HepG2 (cell line): ENCODE results near the gene C11orf91. TPM values are rescaled to one million over a fixed set of nuclear protein-coding genes. Genes with fewer than 3 reads are reported as not detected.
A peak's percentile ranks its signal among the peaks of the same experiment; 100 is the strongest.

Experiments
- BORCS8-MEF2B ChIP-seq: sonication (generic); formaldehyde crosslinking; IDR thresholded peaks from 2 replicates; pipeline ENCODE4 v1.8.0; 2022; ENCODE audit warnings: mild to moderate bottlenecking, missing genetic modification reagents
- CBX2 ChIP-seq, 2 experiments: fragments of 200-600 bp in 1 of 2; sonication (generic); formaldehyde crosslinking in 1 of 2; IDR thresholded peaks; 2 replicates each; pipeline versions ENCODE4 v1.7.0 to v1.8.1; 2018 to 2022; ENCODE audit warnings: low read depth in 2 of 2, low read length in 1 of 2, mild to moderate bottlenecking in 1 of 2, missing genetic modification reagents in 1 of 2
- DZIP1 ChIP-seq: sonication (generic); formaldehyde crosslinking; IDR thresholded peaks from 2 replicates; pipeline ENCODE4 v1.5.0; 2020; ENCODE audit warnings: mild to moderate bottlenecking, missing genetic modification reagents
- FOXM1 ChIP-seq: sonication (generic); formaldehyde crosslinking; IDR thresholded peaks from 2 replicates; pipeline ENCODE4 v1.5.0; 2020; ENCODE audit warnings: missing genetic modification reagents
- HNF4A ChIP-seq: sonication (generic); formaldehyde crosslinking; IDR thresholded peaks from 2 replicates; pipeline ENCODE4 v1.4.0; 2020; ENCODE audit warnings: missing genetic modification reagents
- LBX2 ChIP-seq: sonication (generic); formaldehyde crosslinking; IDR thresholded peaks from 2 replicates; pipeline ENCODE4 v1.5.0; 2020; ENCODE audit warnings: missing genetic modification reagents, mild to moderate bottlenecking, borderline replicate concordance
- LRRFIP1 ChIP-seq: sonication (generic); formaldehyde crosslinking; conservative IDR thresholded peaks from 2 replicates; pipeline ENCODE4 v1.4.0; 2020; ENCODE audit warnings: missing genetic modification reagents
- MTF1 ChIP-seq: sonication (generic); formaldehyde crosslinking; IDR thresholded peaks from 2 replicates; pipeline ENCODE4 v1.5.0; 2020; ENCODE audit warnings: missing genetic modification reagents
- PAXIP1 ChIP-seq: sonication (generic); formaldehyde crosslinking; conservative IDR thresholded peaks from 2 replicates; pipeline ENCODE4 v1.4.0; 2020; ENCODE audit warnings: mild to moderate bottlenecking, missing genetic modification reagents, moderate library complexity
- SP5 ChIP-seq: IDR thresholded peaks from 2 replicates; pipeline ENCODE4 v1.6.1; 2016; ENCODE audit warnings: low read depth, borderline replicate concordance
- TOPORS ChIP-seq: sonication (generic); formaldehyde crosslinking; IDR thresholded peaks from 2 replicates; pipeline ENCODE4 v1.8.0; 2023; ENCODE audit warnings: mild to moderate bottlenecking, missing genetic modification reagents
- ZFP36L1 ChIP-seq: sonication (generic); formaldehyde crosslinking; IDR thresholded peaks from 2 replicates; pipeline ENCODE4 v1.8.0; 2022; ENCODE audit warnings: mild to moderate bottlenecking, missing genetic modification reagents, moderate library complexity
- ZNF124 ChIP-seq: sonication (generic); formaldehyde crosslinking; IDR thresholded peaks from 2 replicates; pipeline ENCODE4 v1.4.0; 2020; ENCODE audit warnings: missing genetic modification reagents
- ZNF17 ChIP-seq: sonication (generic); formaldehyde crosslinking; IDR thresholded peaks from 2 replicates; pipeline ENCODE4 v1.5.0; 2020; ENCODE audit warnings: mild to moderate bottlenecking, missing genetic modification reagents
- ZNF331 ChIP-seq: sonication (generic); formaldehyde crosslinking; IDR thresholded peaks from 2 replicates; pipeline ENCODE4 v1.4.0; 2020; ENCODE audit warnings: missing genetic modification reagents
- ZNF335 ChIP-seq: sonication (generic); formaldehyde crosslinking; IDR thresholded peaks from 2 replicates; pipeline ENCODE4 v1.4.0; 2020; ENCODE audit warnings: missing genetic modification reagents
- ZSCAN5A ChIP-seq: sonication (generic); formaldehyde crosslinking; IDR thresholded peaks from 2 replicates; pipeline ENCODE4 v1.8.0; 2022; ENCODE audit warnings: mild to moderate bottlenecking, missing genetic modification reagents, borderline replicate concordance
- polyA plus RNA-seq, 8 experiments: library from polyadenylated mRNA; depleted of rRNA in 3 of 8; stranded (reverse) in 7 of 8; unstranded in 1 of 8; fragments of >200 nt; fragmentation: Illumina TruSeq in 4 of 8; extraction: Trizol in 4 of 8; gene quantifications; 2 replicates each; pipeline versions ENCODE4 v1.2.1 to v1.2.3, GENCODE V29; 2011 to 2016; ENCODE audit warnings: low read depth in 4 of 8, missing spikeins in 1 of 8, mixed read lengths in 1 of 8; ENCODE audit not compliant: insufficient read depth in 1 of 8
- total RNA-seq, 5 experiments: library from RNA; depleted of rRNA; stranded (reverse); fragments of >200 nt; fragmentation: Illumina TruSeq; extraction: Trizol; gene quantifications; 2 replicates each; pipeline ENCODE4 v1.2.3, GENCODE V29; 2016; ENCODE audit warnings: low read depth in 1 of 5

Gene C11orf91
- total and polyA plus RNA-seq, 2 of the 13 experiments (the other 11 are each of a cell fraction or from before 2014, with no cell fraction given) = 0.35 TPM; not detected in 1

- TF ChIP-seq FOXM1 (CRISPR knock-in tag) = no peak
- TF ChIP-seq LRRFIP1 (CRISPR knock-in tag) = no peak
- no peak for TF ChIP-seq DZIP1
- 0 out of 2 replicates have a peak, but pooled peaks have one; percentile 19 for TF ChIP-seq BORCS8-MEF2B
- TF ChIP-seq CBX2 (IDR thresholded peaks at IDR 0.05; ENCODE audit: low read depth, low read length) = no peak
- TF ChIP-seq CBX2 (CRISPR knock-in tag; IDR thresholded peaks at IDR 0.05; ENCODE audit: low read depth) = no peak
- TF ChIP-seq ZFP36L1 (CRISPR knock-in tag) = 0 out of 2 replicates have a peak, but pooled peaks have one; percentile 45
- no peak for TF ChIP-seq TOPORS (CRISPR knock-in tag)
- TF ChIP-seq ZNF124 (CRISPR knock-in tag) = peak; percentile 33; the same call in 1 of the 2 replicates
- 0 out of 2 replicates have a peak, but pooled peaks have one; percentile 6 for TF ChIP-seq SP5 (CRISPR knock-in tag)
- TF ChIP-seq ZNF335 (CRISPR knock-in tag) = no peak
- no peak for TF ChIP-seq ZNF331 (CRISPR knock-in tag)
- no peak for TF ChIP-seq LBX2 (CRISPR knock-in tag)
- TF ChIP-seq ZNF17 = no peak
- no peak for TF ChIP-seq MTF1
- TF ChIP-seq PAXIP1 (CRISPR knock-in tag) = peak; percentile 89
- no peak for TF ChIP-seq ZSCAN5A (CRISPR knock-in tag)
- peak; percentile 77 for TF ChIP-seq HNF4A (CRISPR knock-in tag)
These were observed 9.4 kb downstream of the C11orf91 start (continued) for GRCh38 chr11:33691066-33691864.
